HepG2 (cell line): ENCODE measurements around the gene DACT2. TPM values are rescaled to one million over a fixed set of nuclear protein-coding genes. Genes with fewer than 3 reads are reported as not detected.

Experiments
- ATAC-seq: fragments of 200-7000 bp; cut with Tn5 transposase; 3 replicates; pipeline ENCODE4 v1.9.1; 2020; ENCODE audit warnings: mild to moderate bottlenecking, moderate library complexity
- BruUV-seq: library from RNA; stranded (reverse); fragments of 400-500 nt; replicated peaks from 2 replicates; lab custom pipeline; 2021; lab: Mats Ljungman, UMichigan
- CTCF ChIA-PET: fragments of 300-600 bp; formaldehyde crosslinking; extraction: SDS; loops from one replicate; lab custom pipeline; 2021; ENCODE audit warnings: low total read pairs, inconsistent platforms, low intra/inter-chr PET ratio; lab: Yijun Ruan, JAX
- POLR2A ChIA-PET: fragments of 350-600 bp; sonication (Branson Sonifier 250); formaldehyde crosslinking; loops from one replicate; lab custom pipeline; 2020; ENCODE audit warnings: antibody characterized with exemption, inconsistent platforms; lab: Yijun Ruan, JAX
- DNase-seq: peaks from one replicate; pipeline ENCODE4 v3.0.0-alpha.2; 2015; ENCODE audit warnings: low spot score
- FAIRE-seq: peaks from 3 replicates; lab custom pipeline; 2011; peaks lifted over from hg19 to GRCh38; lab: Jason Lieb, UNC
- H2AFZ ChIP-seq: one replicate; pipeline ENCODE4 v1.6.1; 2011; ENCODE audit warnings: low read length, inconsistent platforms
- H3K27ac ChIP-seq: fragments of 300-600 bp; 3 replicates; pipeline ENCODE4 v1.8.0; 2011; ENCODE audit warnings: mixed run types, mild to moderate bottlenecking, mixed read lengths, low read length, inconsistent platforms; ENCODE audit not compliant: insufficient read depth; ENCODE audit errors: extremely low read length
- H3K27me3 ChIP-seq, 2 experiments: fragments of 200-600 bp in 1 of 2; 2 replicates in 1 of 2; 3 replicates in 1 of 2; pipeline versions ENCODE4 v1.6.0 to v1.8.0; 2011; ENCODE audit warnings: low read length in 2 of 2, mild to moderate bottlenecking in 2 of 2, moderate library complexity in 2 of 2, inconsistent platforms in 1 of 2; ENCODE audit not compliant: insufficient read depth in 2 of 2, control insufficient read depth in 1 of 2
- H3K36me3 ChIP-seq, 2 experiments: fragments of 200-600 bp in 1 of 2; replicated peaks in 1 of 2; 2 replicates in 1 of 2; 3 replicates in 1 of 2; pipeline versions ENCODE4 v1.5.1 to v1.8.0; 2011; ENCODE audit warnings: low read length in 2 of 2, inconsistent platforms in 1 of 2; ENCODE audit not compliant: insufficient read depth in 2 of 2, control insufficient read depth in 1 of 2
- H3K4me1 ChIP-seq: 2 replicates; pipeline ENCODE4 v1.5.1; 2012; ENCODE audit warnings: low read length, inconsistent platforms; ENCODE audit not compliant: insufficient read depth
- H3K4me2 ChIP-seq: 2 replicates; pipeline ENCODE4 v1.6.0; 2011; ENCODE audit warnings: low read depth, low read length, inconsistent platforms
- H3K4me3 ChIP-seq, 3 experiments: fragments of 200-600 bp in 1 of 3; sonication (generic), shearing (Covaris generic) in 1 of 3; replicated peaks in 1 of 3; 2 replicates each; pipeline ENCODE4 v1.5.1; 2011 to 2016; ENCODE audit warnings: low read length in 3 of 3, inconsistent platforms in 2 of 3, low read depth in 2 of 3, mild to moderate bottlenecking in 2 of 3, control low read depth in 1 of 3, mixed read lengths in 1 of 3; ENCODE audit not compliant: insufficient read depth in 1 of 3
- H3K79me2 ChIP-seq: one replicate; pipeline ENCODE4 v1.6.1; 2011; ENCODE audit warnings: low read length, inconsistent platforms; ENCODE audit not compliant: insufficient read depth
- H3K9ac ChIP-seq: 2 replicates; pipeline ENCODE4 v1.6.0; 2011; ENCODE audit warnings: mild to moderate bottlenecking, low read depth, low read length, inconsistent platforms; ENCODE audit not compliant: insufficient read depth
- H3K9me3 ChIP-seq: 2 replicates; pipeline ENCODE4 v1.5.1; 2012; ENCODE audit warnings: mild to moderate bottlenecking, low read length
- H4K20me1 ChIP-seq: 2 replicates; pipeline ENCODE4 v1.6.0; 2011; ENCODE audit warnings: inconsistent platforms, mild to moderate bottlenecking, low read length, moderate library complexity; ENCODE audit not compliant: insufficient read depth
- CEBPB ChIP-seq: IDR thresholded peaks from 2 replicates; pipeline ENCODE4 v1.6.1; 2011; ENCODE audit warnings: low read depth, low read length, improper control_type of control experiment, borderline replicate concordance
- RFXANK ChIP-seq: IDR thresholded peaks from 2 replicates; pipeline ENCODE4 v1.6.1; 2016
- ZKSCAN5 ChIP-seq: sonication (generic); formaldehyde crosslinking; IDR thresholded peaks from 2 replicates; pipeline ENCODE4 v1.5.1; 2020; ENCODE audit warnings: mild to moderate bottlenecking, missing genetic modification reagents
- WGBS: methylation state at CpG from one replicate; pipeline ENCODE4 v1.1.6; 2017; ENCODE audit warnings: low lambda C conversion rate; 5-methylcytosine and 5-hydroxymethylcytosine counted together
- in situ Hi-C: cut with HindIII; loops from 2 replicates; pipeline ENCODE4 v1.10.0; 2017; ENCODE audit warnings: low pct_unique_long_range_greater_than_20kb; ENCODE audit not compliant: extremely low pct_ligation_motif_present
- intact Hi-C: fragments of 100-400 bp; cut with micrococcal nuclease; formaldehyde crosslinking; loops from one replicate; pipeline ENCODE4 v1.10.0; 2022; ENCODE audit not compliant: unreplicated experiment
- polyA plus RNA-seq, 8 experiments: library from polyadenylated mRNA; depleted of rRNA in 3 of 8; stranded (reverse) in 7 of 8; unstranded in 1 of 8; fragments of >200 nt; fragmentation: Illumina TruSeq in 4 of 8; extraction: Trizol in 4 of 8; gene quantifications; 2 replicates each; pipeline versions ENCODE4 v1.2.1 to v1.2.3, GENCODE V29; 2011 to 2016; ENCODE audit warnings: low read depth in 4 of 8, missing spikeins in 1 of 8, mixed read lengths in 1 of 8; ENCODE audit not compliant: insufficient read depth in 1 of 8
- total RNA-seq, 5 experiments: library from RNA; depleted of rRNA; stranded (reverse); fragments of >200 nt; fragmentation: Illumina TruSeq; extraction: Trizol; gene quantifications; 2 replicates each; pipeline ENCODE4 v1.2.3, GENCODE V29; 2016; ENCODE audit warnings: low read depth in 1 of 5
- TF ChIP-seq, protein P1 (sequence below): sonication (generic); formaldehyde crosslinking; conservative IDR thresholded peaks from 2 replicates; pipeline ENCODE4 v1.8.0; 2022; ENCODE audit warnings: low read depth, missing genetic modification reagents

Gene DACT2
- total and polyA plus RNA-seq, 2 of the 13 experiments (the other 11 are each of a cell fraction or from before 2014, with no cell fraction given) = 0.15 TPM; not detected in 1

DNA sequence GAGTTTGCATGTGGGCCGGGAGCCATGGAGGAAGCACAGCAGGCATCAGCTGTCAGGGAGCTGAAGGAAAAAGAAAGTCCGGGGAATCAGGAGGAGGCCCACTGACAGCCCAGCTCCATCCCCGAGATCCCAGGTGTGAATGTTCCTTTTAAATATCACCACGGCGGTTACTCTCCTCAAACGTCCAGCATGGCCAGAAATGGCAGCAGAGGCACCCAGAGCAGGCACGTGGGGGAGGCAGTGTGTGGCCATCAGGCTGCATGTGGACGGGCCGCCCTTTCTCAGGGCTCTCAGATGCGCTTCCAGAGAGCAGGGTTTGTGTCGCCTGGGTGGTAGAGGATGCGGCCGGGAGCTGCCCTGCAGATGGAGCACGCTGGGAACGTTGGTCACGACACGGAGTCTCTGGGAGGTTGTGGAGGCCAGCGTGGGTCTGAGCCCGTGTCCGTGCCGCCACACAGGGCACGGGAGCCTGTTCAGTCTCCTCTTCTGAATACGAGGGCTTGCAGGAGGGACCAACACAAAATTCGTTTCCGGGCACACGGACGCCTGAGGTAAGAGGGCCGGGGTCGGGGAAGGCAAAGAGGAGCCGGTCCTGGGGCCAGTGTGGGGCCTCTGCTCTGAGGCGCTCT is 45.3 kb upstream of the DACT2 start:
- Histone ChIP-seq H3K9ac (no peak overlapping the region), H3K9me3 (no peaks in the 10 kb centered on the region), H3K79me2 (no peaks in the 10 kb centered on the region), H3K27ac (no peak overlapping the region), H3K4me2 (no peak overlapping the region), H3K4me1 (peaks cover 2% of the 10 kb centered on the region; the same call in 1 of the 2 replicates), H2AFZ (no peak overlapping the region), H3K36me3 (no peaks in the 10 kb centered on the region), H3K27me3 (peaks cover 7 to 46% of the 10 kb centered on the region in 2 experiments; a peak in 4 of 5 replicates), H4K20me1 (no peaks in the 10 kb centered on the region), H3K4me3 (no peak overlapping the region)
- no peak for FAIRE-seq
- in situ Hi-C loops = no loop called here
- no peak for DNase-seq
- no peak for ATAC-seq
- no peak for TF ChIP-seq RFXANK
- no peak for TF ChIP-seq CEBPB
- TF ChIP-seq ZKSCAN5 (CRISPR knock-in tag) = 0 out of 2 replicates have a peak, but pooled peaks have one; percentile 9
- intact Hi-C loops = no loop called here
- CTCF ChIA-PET = no interaction called here
- BruUV-seq = no TSS peak
- POLR2A ChIA-PET = no interaction called here
- WGBS = 53% methylated on average over 25 of the region's 31 CpGs

DNA sequence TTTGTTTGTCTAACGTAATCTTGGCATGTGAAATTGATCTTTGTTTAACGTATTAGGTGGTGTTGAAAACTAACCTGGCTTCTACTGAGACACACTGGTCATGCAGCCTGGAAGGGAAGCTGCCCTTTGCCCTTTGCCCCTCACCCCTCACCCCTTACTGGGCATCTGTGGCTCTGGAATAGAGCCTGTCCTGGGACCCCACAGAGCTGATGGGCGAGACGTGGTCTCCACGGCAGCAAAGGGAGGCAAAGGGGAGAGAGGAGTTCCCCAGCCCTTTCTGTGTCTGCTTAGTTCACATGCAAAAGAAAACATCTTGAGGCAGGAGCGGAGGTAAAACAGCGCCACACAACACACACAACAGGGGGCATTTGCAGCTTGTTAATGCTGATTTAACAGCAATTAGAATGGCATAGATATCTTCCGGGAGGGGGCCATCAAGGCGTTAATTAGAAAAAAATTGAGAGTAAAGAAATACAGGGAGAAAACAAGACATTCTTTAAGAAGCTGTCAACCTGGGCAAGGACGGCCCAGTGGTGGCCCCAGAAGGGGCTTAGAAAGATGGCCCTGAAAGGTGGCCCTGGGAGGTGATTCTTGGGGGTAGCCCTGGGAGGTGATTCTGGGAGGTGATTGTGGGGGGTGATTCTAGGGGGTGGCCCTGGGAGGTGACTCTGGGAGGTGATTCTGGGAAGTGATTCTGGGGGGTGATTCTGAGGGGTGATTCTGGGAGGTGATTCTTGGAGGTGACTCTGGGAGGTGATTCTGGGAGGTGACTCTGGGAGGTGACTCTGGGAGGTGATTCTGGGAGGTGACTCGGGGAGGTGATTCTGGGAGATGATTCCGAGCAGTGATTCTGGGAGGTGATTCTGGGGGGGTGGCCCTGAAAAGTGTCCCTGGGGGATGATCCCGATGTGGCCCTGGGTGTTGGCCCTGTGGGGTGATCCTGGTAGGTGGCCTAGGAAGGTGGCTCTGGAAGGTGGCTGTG is 44.5 kb upstream of the DACT2 start:
- H3K9ac ChIP-seq = no peak overlapping the region
- CTCF ChIA-PET = no interaction called here
- no TSS peak for BruUV-seq
- no peak overlapping the region for H3K27ac ChIP-seq
- H3K36me3 ChIP-seq = no peaks in the 10 kb centered on the region
- 32% methylated on average over 13 of the region's 13 CpGs for WGBS
- peaks cover 7 to 41% of the 10 kb centered on the region in 2 experiments; a peak in 4 of 5 replicates for H3K27me3 ChIP-seq
- no peak overlapping the region for H3K4me2 ChIP-seq
- H3K79me2 ChIP-seq = no peaks in the 10 kb centered on the region
- H3K4me3 ChIP-seq = no peak overlapping the region
- in situ Hi-C loops (no loop called here), intact Hi-C loops (no loop called here)
- no peak for DNase-seq
- H3K4me1 ChIP-seq = no peaks in the 10 kb centered on the region
- POLR2A ChIA-PET = no interaction called here
- no peak for FAIRE-seq
- no peaks in the 10 kb centered on the region for H3K9me3 ChIP-seq
- no peaks in the 10 kb centered on the region for H4K20me1 ChIP-seq
- H2AFZ ChIP-seq = no peak overlapping the region
- no peak for ATAC-seq
- peak; percentile 74; the same call in 1 of the 2 replicates for TF ChIP-seq ZKSCAN5 (CRISPR knock-in tag)
- TF ChIP-seq, protein P1, sequence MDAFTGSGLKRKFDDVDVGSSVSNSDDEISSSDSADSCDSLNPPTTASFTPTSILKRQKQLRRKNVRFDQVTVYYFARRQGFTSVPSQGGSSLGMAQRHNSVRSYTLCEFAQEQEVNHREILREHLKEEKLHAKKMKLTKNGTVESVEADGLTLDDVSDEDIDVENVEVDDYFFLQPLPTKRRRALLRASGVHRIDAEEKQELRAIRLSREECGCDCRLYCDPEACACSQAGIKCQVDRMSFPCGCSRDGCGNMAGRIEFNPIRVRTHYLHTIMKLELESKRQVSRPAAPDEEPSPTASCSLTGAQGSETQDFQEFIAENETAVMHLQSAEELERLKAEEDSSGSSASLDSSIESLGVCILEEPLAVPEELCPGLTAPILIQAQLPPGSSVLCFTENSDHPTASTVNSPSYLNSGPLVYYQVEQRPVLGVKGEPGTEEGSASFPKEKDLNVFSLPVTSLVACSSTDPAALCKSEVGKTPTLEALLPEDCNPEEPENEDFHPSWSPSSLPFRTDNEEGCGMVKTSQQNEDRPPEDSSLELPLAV (CRISPR knock-in tag) = no peak
